Psoas muscle (tissue), 8 donors: ENCODE measurements around the gene MYBPHL. TPM values are rescaled to one million over a fixed set of nuclear protein-coding genes. Genes with fewer than 3 reads are reported as not detected.

Experiments
- ATAC-seq, 4 donors: fragments of 200-7000 bp; cut with Tn5 transposase; one replicate each; pipeline ENCODE4 v1.9.1; 2020; ENCODE audit warnings: moderate library complexity in 3 of 4, mild to moderate bottlenecking in 2 of 4
- DNase-seq, 2 donors: peaks; one replicate each; pipeline ENCODE4 v3.0.0-alpha.2; 2020
- H3K27ac ChIP-seq: fragments of 200-600 bp; one replicate; pipeline ENCODE4 v1.8.0; 2022
- H3K27me3 ChIP-seq, 3 donors: fragments of 200-600 bp in 1 of 3; one replicate each; pipeline versions ENCODE4 v1.6.1 to v1.8.0; 2013 to 2022; ENCODE audit warnings: low read length in 2 of 3, mild to moderate bottlenecking in 2 of 3, moderate library complexity in 1 of 3; ENCODE audit not compliant: insufficient read depth in 3 of 3
- H3K36me3 ChIP-seq, 2 donors: fragments of 200-600 bp in 1 of 2; one replicate each; pipeline versions ENCODE4 v1.6.1 to v1.8.0; 2013 to 2022; ENCODE audit warnings: low read depth in 1 of 2, mild to moderate bottlenecking in 1 of 2, moderate library complexity in 1 of 2; ENCODE audit not compliant: insufficient read depth in 1 of 2
- H3K4me1 ChIP-seq: fragments of 200-600 bp; one replicate; pipeline ENCODE4 v1.8.0; 2022
- H3K4me3 ChIP-seq: fragments of 200-600 bp; one replicate; pipeline ENCODE4 v1.8.0; 2022; ENCODE audit warnings: mild to moderate bottlenecking
- H3K9me3 ChIP-seq: fragments of 200-600 bp; one replicate; pipeline ENCODE4 v1.8.0; 2022
- CTCF ChIP-seq: fragments of 200-600 bp; IDR thresholded peaks from one replicate; pipeline ENCODE4 v1.8.0; 2022; ENCODE audit warnings: antibody characterized with exemption
- WGBS, 3 donors: extraction: QIAGEN DNeasy Blood & Tissue Kit; methylation state at CpG; one replicate each; pipeline versions ENCODE4 v1.1.6 to v1.1.7; 2013; 5-methylcytosine and 5-hydroxymethylcytosine counted together
- intact Hi-C, 2 donors: fragments of 100-400 bp; cut with DNase I; formaldehyde crosslinking; loops; one replicate each; pipeline versions ENCODE4 v1.11.0 to v1.14.2; 2022
- polyA plus RNA-seq, 3 donors: library from polyadenylated mRNA; stranded (reverse); fragments of 200-250 nt; gene quantifications; one replicate each; pipeline ENCODE4 v1.2.3, GENCODE V29; 2013
- total RNA-seq, 4 donors: library from RNA; stranded (reverse); fragmentation: NEBNext Ultra II Directional in 2 of 4; extraction: Animal tissue kit (Norgen Biotek cat#: 25700) in 2 of 4; gene quantifications; one replicate each; pipeline versions ENCODE4 v1.2.1 to v1.2.4, GENCODE V29; 2021 to 2023
- donor health status: healthy with polysubstance abuse.
- donor health status: DM: no; HTN: no; CAD: no; lungs with moderate emphysema.
- donor health status: Bipolar disorder and iron deficiency.
- donor health status: healthy.
- donor health status: DM: yes; HTN: yes; CAD: no.
- donor health status: DM: no; HTN: no; CAD: no.
- donor health status: DM: no; HTN: no; CAD: no.
- donor health status: DM: yes; HTN: yes; CAD: no.

Gene MYBPHL
- total and polyA plus RNA-seq, 7 donors: 0.17 to 2.2 (median 0.57) TPM; not detected in 1

- WGBS, 3 donors: 80 to 89% (median 86%) methylated on average over 6 of the region's 6 CpGs
- Histone ChIP-seq H3K36me3 (peaks cover 0 to 22% of the 10 kb centered on the region in 2 donors), H3K27ac (no peak overlapping the region), H3K4me1 (no peaks in the 10 kb centered on the region), H3K4me3 (no peak overlapping the region), H3K27me3 (no peaks in the 10 kb centered on the region), H3K9me3 (no peaks in the 10 kb centered on the region)
- no peak for TF ChIP-seq CTCF
- DNase-seq: peak in 1 of 2 donors; percentile 39
- intact Hi-C loops: no loop called here
- no peak for ATAC-seq
Observed at GRCh38 chr1:109271458-109271857, 35.4 kb downstream of the MYBPHL start.

- Histone ChIP-seq H3K27me3 (no peaks in the 10 kb centered on the region), H3K9me3 (no peaks in the 10 kb centered on the region), H3K4me3 (no peak overlapping the region), H3K4me1 (no peaks in the 10 kb centered on the region), H3K27ac (no peak overlapping the region), H3K36me3 (peaks cover 0 to 22% of the 10 kb centered on the region in 2 donors)
- DNase-seq: peak in 1 of 2 donors; percentile 42
- intact Hi-C loops: no loop called here
- no peak for ATAC-seq
- no peak for TF ChIP-seq CTCF
- 89 to 96% (median 90%) methylated on average over 19 to 20 of the region's 20 CpGs for WGBS, 3 donors
Observed at GRCh38 chr1:109270623-109271317, 36.0 kb downstream of the MYBPHL start.

GRCh38 chr1:109269981-109270622 lies 36.7 kb downstream of the MYBPHL start:
- peaks cover 0 to 24% of the 10 kb centered on the region in 2 donors for H3K36me3 ChIP-seq
- no peaks in the 10 kb centered on the region for H3K4me1 ChIP-seq
- no peak overlapping the region for H3K4me3 ChIP-seq
- H3K27ac ChIP-seq: no peak overlapping the region
- no peak for ATAC-seq
- H3K9me3 ChIP-seq: no peaks in the 10 kb centered on the region
- WGBS, 3 donors: 89 to 95% (median 94%) methylated on average over 17 of the region's 17 CpGs
- peak in 1 of 2 donors; percentile 37 for DNase-seq
- H3K27me3 ChIP-seq: no peaks in the 10 kb centered on the region
- TF ChIP-seq CTCF: no peak
- intact Hi-C loops: no loop called here

DNA sequence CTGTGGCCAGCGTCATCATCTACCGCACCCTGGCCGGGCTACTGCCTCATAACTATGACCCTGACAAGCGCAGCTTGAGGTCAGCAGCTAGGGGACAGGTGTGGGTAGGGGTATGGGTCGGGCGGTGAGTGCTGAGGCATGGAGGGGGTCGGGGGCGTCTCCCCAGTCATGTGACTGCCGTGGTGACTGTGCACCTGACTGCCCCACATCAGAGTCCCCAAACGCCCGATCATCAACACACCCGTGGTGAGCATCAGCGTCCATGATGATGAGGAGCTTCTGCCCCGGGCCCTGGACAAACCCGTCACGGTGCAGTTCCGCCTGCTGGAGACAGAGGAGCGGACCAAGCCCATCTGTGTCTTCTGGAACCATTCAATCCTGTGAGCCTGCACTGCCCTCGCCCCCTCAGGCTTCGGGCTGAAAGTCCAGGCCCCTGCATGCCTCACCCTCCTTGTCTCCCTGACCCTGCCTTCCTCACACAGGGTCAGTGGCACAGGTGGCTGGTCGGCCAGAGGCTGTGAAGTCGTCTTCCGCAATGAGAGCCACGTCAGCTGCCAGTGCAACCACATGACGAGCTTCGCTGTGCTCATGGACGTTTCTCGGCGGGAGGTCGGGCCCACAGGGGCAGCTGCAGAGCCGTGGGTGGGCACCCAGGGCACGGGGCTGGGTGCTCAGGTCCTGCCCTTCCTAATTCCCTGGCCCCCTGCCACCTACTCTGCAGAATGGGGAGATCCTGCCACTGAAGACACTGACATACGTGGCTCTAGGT lies 37.4 kb downstream of the MYBPHL start:
- Histone ChIP-seq H3K27ac (no peak overlapping the region), H3K9me3 (no peaks in the 10 kb centered on the region), H3K36me3 (peaks cover 0 to 27% of the 10 kb centered on the region in 2 donors), H3K27me3 (no peaks in the 10 kb centered on the region), H3K4me1 (no peaks in the 10 kb centered on the region), H3K4me3 (no peak overlapping the region)
- no peak for TF ChIP-seq CTCF
- ATAC-seq (no peak), DNase-seq (peak in 1 of 2 donors; percentile 43)
- WGBS, 3 donors: 84 to 90% (median 85%) methylated on average over 33 of the region's 33 CpGs
- intact Hi-C loops: no loop called here
